GM18507 (cell line): ENCODE results near the gene SYNPO2.

ENCODE experiments used
- DNase-seq: peaks from one replicate; pipeline ENCODE4 v3.0.0; 2011; ENCODE audit warnings: low read depth; ENCODE audit not compliant: insufficient read length; ENCODE audit errors: extremely low spot score
- FAIRE-seq: peaks from 2 replicates; lab custom pipeline; 2011; peaks lifted over from hg19 to GRCh38; lab: Jason Lieb, UNC

SYNPO2 gene, protein sequence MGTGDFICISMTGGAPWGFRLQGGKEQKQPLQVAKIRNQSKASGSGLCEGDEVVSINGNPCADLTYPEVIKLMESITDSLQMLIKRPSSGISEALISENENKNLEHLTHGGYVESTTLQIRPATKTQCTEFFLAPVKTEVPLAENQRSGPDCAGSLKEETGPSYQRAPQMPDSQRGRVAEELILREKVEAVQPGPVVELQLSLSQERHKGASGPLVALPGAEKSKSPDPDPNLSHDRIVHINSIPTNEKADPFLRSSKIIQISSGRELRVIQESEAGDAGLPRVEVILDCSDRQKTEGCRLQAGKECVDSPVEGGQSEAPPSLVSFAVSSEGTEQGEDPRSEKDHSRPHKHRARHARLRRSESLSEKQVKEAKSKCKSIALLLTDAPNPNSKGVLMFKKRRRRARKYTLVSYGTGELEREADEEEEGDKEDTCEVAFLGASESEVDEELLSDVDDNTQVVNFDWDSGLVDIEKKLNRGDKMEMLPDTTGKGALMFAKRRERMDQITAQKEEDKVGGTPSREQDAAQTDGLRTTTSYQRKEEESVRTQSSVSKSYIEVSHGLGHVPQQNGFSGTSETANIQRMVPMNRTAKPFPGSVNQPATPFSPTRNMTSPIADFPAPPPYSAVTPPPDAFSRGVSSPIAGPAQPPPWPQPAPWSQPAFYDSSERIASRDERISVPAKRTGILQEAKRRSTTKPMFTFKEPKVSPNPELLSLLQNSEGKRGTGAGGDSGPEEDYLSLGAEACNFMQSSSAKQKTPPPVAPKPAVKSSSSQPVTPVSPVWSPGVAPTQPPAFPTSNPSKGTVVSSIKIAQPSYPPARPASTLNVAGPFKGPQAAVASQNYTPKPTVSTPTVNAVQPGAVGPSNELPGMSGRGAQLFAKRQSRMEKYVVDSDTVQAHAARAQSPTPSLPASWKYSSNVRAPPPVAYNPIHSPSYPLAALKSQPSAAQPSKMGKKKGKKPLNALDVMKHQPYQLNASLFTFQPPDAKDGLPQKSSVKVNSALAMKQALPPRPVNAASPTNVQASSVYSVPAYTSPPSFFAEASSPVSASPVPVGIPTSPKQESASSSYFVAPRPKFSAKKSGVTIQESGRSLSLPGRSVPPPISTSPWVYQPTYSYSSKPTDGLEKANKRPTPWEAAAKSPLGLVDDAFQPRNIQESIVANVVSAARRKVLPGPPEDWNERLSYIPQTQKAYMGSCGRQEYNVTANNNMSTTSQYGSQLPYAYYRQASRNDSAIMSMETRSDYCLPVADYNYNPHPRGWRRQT

DNA sequence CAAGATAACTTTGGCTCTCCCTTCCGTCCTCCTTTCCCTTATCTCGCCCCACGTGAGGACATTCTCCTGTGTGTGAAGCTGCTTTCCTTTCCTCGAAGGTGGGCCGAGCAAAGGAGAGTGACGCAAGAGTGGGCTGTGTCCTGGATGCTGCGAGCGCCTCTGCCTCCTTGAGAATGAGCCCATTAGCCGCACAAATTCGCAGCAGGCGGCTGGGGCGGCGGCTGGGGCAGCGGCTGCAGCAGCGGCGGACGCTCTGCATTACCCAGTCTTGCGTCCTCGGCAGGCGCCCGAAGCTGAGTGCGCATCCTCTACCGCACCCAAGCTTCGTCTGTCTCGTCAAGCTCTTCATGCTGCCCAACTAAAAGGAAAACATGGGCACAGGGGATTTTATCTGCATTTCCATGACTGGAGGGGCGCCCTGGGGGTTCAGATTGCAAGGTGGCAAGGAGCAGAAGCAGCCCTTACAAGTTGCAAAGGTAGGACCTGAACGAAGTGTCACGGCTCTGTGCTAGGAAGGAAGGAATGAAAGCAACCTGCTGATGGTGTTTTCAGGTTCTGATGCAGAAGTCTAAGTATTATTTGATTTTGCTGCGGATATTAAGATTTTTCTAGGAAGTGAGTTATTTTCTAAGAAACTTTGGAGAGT, at the start of gene SYNPO2:
SYNPO2 (plus strand) TSS at position 189 of the 646 bp plus-strand sequence; CDS start at position 372, 183 bp downstream.
- DNase-seq = no peak

DNA sequence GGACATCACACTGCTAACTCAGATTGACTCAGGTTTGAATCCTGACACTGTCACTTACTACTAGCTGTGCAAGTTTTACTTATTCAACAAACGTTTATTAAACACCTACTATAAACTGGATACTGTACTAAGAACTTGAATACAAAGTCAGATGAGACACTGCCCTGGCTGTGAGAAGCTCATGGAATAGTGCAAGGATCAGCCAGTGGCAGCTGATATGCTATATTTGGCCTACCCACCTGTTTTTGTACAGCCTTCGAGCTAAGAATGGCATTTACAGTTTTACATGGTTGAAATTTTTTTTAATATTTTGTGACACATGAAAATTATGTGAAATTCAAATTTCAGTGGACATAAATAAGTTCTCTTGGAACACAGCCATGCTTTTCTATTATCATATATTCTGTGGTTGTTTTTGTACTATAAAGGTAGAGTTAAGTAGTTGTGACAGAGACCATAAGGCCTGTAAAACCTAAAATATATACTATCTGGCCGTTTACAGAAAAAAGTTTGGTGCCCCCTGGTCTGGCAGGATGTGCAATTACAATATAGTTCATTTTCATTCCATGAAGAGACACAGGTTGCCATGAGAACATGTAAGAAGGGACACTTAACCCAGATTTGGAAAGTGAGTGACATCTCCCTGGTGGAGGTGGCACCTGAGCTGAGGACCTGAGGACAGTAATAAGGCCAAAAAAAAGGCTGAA, 49.3 kb upstream of the SYNPO2 start:
- DNase-seq = no peak
- FAIRE-seq = no peak

More for the DNA sequence above, at the start of gene SYNPO2:
- FAIRE-seq = no peak

DNA sequence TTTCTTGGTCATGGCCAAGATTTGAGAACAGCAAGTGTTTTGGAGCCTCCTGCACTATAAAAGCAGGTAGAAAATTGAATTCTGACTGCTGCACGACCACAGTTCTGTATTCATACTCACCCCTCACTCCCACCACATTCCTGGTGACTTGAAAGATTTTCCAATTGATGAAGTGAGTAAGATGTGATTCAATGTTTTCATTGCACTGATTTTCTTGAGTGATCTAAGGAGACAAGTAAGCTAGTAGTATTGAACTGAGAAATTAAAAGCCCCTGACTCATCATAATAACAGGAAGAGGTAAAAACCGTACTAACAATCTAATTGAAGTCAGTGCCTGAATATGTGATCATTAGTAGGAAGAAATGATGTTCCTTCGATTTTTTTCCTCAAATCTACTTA, 46.6 kb upstream of the SYNPO2 start:
- FAIRE-seq = no peak
- DNase-seq = no peak

DNA sequence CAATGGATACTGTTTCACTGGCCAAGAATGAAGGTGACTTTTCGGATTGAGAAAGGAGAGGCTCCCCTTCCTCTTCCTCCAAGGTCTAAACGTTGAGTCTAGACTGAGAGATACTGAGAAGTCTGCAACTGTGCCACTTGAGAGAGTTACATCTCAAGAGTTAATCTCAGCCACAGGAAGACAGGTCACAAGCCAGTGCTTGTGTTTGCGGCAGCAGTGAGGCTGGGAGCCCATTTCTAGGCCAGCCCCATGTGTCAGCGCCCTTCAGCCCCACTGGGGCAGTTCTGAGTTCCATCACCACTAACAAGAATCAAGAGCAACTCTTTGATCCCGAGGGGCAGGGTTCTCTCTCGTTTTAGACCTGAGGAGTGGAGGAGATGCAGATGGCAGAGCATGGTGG, 45.4 kb upstream of the SYNPO2 start:
- DNase-seq (no peak), FAIRE-seq (no peak)

DNA sequence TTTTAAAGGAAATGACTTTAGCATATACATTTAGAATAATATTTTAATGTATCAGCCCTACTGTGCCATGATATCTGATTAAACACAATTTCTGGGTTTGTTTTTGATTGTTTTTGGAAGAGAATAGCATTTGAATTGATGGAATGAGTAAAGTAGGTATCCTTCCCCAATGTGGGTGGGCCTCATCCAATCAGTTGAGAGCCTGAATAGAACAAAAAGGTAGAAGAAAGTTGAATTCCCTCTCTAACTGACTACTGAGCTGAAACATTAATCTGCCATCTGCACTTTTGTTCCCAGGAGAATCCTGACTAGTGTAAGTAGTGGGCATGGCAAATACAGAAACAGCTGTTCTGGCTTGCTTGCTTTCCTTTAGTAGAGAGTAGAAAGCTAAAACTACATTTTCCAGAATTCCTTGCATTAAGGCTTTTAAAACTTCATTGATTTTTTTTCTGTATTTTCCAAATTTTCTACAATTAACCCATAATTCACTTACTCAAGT, 43.1 kb upstream of the SYNPO2 start:
- no peak for DNase-seq
- no peak for FAIRE-seq

DNA sequence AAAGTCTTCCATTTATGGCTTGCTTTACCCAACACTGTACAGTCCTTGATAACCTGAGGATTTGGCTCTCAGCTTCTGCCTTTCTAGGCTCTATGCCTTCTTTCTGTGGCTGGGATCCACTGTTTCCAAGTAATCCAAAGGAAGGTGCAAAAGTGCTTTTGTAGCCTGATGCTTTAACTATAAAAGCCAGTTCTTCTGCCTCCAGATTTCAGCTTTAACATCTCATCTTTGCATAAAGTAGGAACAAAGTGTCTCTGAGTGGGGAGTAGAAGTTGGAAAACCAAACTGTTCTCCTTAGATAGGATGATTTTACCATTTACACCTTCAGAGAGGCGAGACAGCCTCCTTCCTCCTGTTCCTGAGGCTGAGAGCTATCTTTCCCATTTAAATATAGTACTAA, 41.7 kb upstream of the SYNPO2 start:
- FAIRE-seq = no peak
- DNase-seq = no peak

DNA sequence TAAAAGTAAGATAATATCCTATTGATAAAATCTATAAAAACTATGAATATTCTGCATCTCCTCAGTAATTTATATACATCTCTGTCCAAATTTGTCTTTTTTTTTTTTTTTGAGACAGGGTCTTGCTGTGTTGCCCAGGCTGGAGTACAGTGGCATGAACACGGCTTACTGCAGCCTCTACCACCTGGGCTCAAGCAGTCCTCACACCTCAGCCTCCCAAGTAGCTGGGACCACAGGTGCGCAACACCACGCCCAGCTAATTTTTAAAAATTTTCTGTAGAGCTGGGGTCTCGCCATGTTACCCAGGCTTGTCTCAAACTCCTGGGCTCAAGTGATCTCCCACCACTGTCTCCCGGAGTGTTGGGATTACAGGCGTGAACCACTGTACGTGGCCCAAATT, 40.4 kb upstream of the SYNPO2 start:
- no peak for DNase-seq
- FAIRE-seq = no peak

DNA sequence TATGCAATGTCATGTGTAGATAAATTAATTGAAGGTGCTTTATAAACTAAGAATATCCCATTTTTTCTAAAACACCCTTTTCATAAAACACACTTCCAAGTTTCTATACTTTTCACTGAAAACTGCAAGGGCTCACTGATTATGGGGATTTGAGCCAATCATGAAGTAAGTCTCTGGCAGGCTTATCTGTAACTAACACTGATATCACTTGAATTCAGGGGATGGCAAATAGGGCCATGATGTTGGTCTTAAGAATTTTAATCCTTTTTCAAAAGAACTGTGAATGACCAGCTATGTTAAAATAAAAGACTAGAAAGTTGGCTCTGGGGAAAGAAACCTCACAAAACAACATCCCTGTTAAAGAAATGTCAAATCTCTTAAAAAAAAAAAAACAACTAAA, 39.8 kb upstream of the SYNPO2 start:
- DNase-seq (no peak), FAIRE-seq (no peak)

DNA sequence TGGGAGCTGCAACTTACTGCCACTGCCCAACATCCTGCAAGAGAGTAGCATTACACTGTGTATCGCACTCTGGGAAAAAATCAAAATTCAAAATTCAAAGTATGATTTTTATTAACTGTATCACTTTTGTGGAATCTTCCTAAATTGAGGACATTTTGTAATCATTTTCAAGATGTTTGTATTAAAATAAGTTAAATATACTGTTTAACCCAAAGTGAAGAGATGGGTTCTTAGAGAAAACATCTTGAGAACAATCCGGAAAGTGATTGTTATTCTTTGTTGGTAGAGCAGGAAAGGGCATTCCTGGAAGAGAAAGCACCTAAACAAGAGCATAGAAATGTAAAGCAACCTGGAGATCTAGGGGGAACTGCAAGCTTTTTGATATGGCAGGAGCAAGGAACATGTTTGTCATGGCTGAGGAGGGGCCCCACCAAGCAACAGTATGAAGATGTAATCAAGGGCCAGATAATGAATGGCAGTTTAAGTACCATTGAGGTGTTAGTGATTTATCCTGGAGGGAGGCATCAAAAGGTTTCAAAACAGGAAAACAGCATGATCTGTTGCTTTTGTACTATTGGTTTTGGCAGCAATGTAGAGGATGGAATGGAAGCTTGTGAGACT, 38.7 kb upstream of the SYNPO2 start:
- DNase-seq (no peak), FAIRE-seq (no peak)

DNA sequence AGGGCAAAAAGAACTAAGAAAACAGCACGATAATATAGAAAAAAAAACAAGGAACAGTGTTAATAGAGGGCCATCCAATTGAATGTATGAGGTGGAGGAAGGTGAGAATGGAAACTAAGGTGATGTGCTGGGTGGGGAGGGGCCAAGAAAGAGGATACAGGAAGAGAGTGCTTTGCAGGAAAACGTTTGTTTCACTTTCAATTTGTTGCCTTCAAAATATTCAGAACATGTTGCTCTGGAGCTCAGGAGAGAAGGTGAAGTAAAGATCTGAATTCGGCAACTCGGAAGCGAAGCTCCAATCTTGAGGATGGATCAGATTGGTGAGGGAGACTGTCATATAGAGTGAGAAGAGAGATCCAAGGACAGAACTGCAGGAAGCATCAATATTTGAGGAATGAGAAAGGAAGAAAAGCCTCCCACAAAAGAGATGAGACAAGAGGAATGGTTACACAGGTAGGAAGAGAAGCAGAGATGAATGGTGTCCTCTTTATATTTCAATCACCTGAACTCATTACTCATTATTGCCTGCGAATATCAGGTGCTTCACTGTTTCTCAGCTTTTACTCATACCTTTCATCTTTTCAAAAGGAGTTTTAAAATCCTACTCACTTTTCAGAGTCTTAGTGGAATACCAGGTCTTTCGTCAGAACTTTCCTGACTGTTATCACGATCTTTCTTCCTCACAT, 38.0 kb upstream of the SYNPO2 start:
- FAIRE-seq (peak; percentile 87), DNase-seq (no peak)

DNA sequence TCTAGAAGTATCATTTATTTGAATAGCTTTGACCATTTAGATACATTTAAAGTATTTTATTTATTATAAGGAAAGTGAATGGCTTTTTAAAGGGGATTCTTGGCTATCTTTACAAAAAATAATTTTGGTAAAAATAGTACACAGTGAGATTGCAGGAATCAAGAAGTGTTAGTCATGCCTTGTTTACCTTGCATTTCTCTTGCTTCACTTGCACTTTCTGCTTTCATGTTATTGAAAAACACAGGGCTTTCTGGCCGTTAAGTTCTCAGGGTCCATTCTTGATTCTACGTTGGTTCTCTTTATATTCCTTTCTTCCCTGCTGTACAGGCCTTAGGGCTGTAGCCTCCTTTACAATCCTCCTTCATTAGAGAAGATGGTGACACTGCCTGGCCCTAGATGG, 30.9 kb upstream of the SYNPO2 start:
- FAIRE-seq = no peak
- DNase-seq = no peak

DNA sequence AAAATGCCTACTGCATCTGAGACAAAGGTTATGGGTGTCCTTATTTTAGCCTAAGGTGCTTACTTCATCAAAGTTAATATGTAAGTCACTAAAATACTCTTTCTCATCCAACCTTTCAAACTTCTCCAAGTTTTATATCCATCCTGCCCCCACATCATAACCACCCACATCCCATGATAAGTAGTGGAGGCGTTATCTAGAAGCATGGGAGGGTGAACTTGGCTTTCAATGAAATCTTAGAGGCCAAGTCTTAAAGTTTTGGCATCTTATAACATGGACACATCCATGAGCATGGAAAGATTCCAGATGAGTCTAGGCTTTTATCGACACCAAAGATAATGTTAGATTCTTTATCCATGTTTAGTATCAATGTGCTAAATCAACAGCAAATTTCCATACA, 29.9 kb upstream of the SYNPO2 start:
- FAIRE-seq (no peak), DNase-seq (no peak)

DNA sequence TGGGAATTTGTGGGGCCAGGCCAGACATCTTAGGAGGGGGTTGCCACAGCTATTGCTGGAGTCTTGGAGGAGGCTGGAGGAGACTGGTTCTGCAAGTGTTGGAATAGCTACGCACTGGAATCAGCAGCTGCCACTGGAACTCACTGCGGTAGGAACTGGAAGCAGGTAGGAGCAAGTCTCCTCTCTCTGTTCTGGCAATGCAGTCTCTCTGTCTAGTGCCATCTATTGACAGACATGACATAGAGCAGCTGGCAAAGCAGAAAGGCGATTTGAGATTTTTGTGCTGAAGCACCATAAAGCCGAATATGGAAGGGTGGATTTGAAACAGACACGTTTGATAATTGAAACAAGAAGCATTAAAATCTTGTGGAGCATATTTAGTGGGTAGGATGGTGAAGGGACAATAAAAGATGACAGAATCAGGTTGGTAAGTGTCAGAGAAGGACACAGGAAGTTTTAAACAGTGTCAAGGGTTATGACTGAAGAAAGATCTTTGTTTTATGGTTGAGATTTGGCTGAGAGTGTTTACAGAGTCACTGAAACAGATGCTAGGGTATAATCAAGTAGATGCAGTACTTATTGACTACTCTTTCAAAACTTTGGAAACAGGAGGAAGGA, 23.5 kb upstream of the SYNPO2 start:
- DNase-seq (no peak), FAIRE-seq (peak; percentile 81)

DNA sequence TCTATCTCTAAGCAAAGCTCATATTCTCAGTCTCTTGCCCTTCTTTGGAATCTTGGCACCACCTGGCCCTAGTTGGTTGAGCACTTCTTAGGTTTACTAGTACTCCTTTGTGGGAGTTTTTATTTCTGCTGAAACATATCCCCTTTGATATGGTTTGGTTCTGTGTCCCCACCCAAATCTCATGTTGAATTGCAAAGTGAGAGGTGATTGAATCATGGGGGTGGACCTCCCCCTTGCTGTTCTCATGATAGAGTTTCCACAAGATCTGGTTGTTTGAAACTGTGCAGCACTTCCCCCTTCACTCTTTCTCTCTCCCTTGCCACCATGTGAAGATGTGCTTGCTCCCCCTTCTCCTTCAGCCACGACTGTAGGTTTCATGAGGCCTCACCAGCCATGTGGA, 22.2 kb upstream of the SYNPO2 start:
- DNase-seq (no peak), FAIRE-seq (no peak)

DNA sequence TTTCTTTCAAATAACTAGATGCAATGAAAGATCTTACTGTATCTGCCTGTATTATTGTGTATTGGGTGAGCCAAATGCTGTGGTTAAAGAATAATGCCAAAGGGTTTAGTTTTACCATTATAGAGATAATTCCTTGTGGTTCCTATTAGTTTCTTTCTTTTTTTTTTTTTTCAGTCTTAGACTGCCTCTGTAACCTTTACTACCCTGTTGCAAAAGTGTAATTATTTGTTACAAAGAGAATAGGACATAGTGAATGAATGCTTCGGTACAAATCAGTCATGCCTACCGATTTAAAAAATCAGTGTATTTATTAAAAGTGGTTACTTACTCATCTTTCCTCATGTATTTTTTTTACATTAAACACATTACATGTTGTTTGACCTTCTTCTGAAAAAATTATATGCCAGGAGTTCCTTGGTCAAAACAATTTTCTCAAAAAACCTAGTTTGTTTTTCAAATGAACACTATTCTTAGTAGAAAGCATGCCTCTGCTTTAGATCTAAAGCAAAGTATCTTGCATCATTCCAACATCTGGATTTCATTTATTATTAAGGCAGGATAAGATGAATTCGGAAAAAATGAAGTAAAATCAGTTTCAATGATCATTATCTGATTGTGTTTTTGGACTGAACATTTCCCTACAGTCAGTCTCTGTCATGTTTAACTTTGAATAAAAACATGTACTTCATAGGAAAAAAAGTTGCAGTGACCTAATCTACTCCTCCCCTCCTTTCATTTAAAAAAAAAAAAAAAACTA, 21.2 kb upstream of the SYNPO2 start:
- DNase-seq = no peak
- FAIRE-seq = no peak

DNA sequence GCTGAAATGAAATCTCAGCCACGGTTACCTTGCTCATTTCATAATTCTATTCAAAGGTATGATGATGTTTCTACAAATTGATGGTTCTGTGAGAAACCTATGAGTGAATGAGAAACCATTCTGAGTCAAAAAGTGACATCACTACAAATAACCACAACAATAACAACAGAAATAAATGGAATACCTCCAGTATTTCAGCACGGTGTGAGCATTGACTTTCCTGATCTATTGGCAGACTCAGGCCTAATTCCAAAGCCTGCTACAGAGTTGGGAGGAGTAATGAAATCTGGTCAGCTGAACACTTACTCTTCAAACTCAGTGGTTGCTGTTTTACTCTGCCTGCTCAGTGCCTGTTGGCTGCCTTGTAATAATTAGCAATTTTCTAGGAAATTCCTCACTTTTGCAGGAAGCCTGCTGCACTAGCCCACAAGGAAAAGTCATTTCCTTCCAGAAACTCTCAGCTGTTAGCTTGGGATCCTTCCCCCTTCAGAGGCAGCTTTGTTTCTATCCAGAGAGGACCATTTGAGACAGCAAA, 18.8 kb upstream of the SYNPO2 start:
- DNase-seq (no peak), FAIRE-seq (no peak)
